ENCODE results near the gene SHPK. TPM values are rescaled to one million over a fixed set of nuclear protein-coding genes. Genes with fewer than 3 reads are reported as not detected.

SHPK gene
- total RNA-seq, 1 donor from 2014 or later, result 14.1 TPM

DNA sequence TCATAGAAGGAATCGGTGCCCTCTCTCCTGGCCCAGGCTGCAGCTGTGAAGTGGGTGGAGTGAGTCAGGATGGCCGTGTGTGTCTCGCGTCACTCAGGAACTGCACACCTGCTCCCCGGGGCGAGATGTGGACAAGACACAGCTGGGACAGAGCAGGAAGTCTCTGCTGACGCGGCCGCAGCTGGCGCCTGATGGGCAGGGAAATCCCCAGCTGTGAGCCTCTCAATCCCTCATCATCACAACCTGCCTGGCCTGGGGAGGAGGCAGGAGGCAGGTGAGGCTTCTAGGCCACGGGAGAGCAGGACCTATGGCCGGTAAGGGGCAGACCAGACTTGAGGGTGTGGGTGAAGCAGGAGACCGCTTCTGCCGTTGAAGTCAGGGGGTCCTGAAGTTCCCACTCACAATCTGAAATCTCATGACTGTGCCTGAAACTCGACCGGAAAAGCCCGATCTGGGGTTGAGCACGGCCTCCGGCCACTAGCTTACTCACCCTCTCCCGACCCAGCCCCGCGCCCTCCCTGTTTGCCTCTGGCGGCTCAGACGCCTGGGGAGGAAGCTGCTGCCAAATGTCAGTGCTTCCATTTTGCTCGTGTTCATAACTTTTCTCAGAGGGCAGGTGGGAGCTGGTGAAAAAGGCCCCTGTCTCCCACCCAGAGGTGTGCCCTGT, 77.3 kb downstream of the SHPK start:
- Mint-ChIP-seq H3K4me1 (ENCODE audit: unreplicated experiment) (no peaks in the 10 kb centered on the region), H3K27ac (ENCODE audit: unreplicated experiment) (no peak overlapping the region)
- no peak for DNase-seq (ENCODE audit: low spot score)

More for the DNA sequence above, 77.3 kb downstream of the SHPK start:
- Mint-ChIP-seq H3K4me3 (ENCODE audit: unreplicated experiment) (no peak overlapping the region), H3K36me3 (ENCODE audit: low read depth, unreplicated experiment) (no peaks in the 10 kb centered on the region), H3K27me3 (ENCODE audit: unreplicated experiment) (peaks cover 8% of the 10 kb centered on the region), H3K9me3 (ENCODE audit: unreplicated experiment) (no peaks in the 10 kb centered on the region)
- TF ChIP-seq, protein P1, sequence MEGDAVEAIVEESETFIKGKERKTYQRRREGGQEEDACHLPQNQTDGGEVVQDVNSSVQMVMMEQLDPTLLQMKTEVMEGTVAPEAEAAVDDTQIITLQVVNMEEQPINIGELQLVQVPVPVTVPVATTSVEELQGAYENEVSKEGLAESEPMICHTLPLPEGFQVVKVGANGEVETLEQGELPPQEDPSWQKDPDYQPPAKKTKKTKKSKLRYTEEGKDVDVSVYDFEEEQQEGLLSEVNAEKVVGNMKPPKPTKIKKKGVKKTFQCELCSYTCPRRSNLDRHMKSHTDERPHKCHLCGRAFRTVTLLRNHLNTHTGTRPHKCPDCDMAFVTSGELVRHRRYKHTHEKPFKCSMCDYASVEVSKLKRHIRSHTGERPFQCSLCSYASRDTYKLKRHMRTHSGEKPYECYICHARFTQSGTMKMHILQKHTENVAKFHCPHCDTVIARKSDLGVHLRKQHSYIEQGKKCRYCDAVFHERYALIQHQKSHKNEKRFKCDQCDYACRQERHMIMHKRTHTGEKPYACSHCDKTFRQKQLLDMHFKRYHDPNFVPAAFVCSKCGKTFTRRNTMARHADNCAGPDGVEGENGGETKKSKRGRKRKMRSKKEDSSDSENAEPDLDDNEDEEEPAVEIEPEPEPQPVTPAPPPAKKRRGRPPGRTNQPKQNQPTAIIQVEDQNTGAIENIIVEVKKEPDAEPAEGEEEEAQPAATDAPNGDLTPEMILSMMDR (IDR thresholded peaks at IDR 0.05; ENCODE audit: unreplicated experiment), result no peak

Other genes with a start within 250 kb of the SHPK start
- not detected for gene OR3A2, start 249.9 kb downstream of the SHPK start, total RNA-seq (ENCODE audit: unreplicated experiment)
- not detected for gene OR1E1, start 237.8 kb downstream of the SHPK start, total RNA-seq (ENCODE audit: unreplicated experiment)
- gene OR3A3, start 224.9 kb downstream of the SHPK start, total RNA-seq (ENCODE audit: unreplicated experiment), result not detected
- not detected for gene OR1E2, start 202.4 kb downstream of the SHPK start, total RNA-seq (ENCODE audit: unreplicated experiment)
- gene SPATA22, start 164.4 kb downstream of the SHPK start, total RNA-seq (ENCODE audit: unreplicated experiment), result not detected
- not detected for gene ASPA, start 160.3 kb downstream of the SHPK start, total RNA-seq (ENCODE audit: unreplicated experiment)
- not detected for gene TRPV3, start 78.4 kb downstream of the SHPK start, total RNA-seq (ENCODE audit: unreplicated experiment)
- gene TRPV1, start 26.8 kb downstream of the SHPK start, total RNA-seq (ENCODE audit: unreplicated experiment), result 5.5 TPM
- 17.5 TPM for gene CTNS, start 510 bp upstream of the SHPK start, total RNA-seq (ENCODE audit: unreplicated experiment)
- 148 TPM for gene TAX1BP3, start 32.3 kb upstream of the SHPK start, total RNA-seq (ENCODE audit: unreplicated experiment)
- 43.0 TPM for gene EMC6, start 32.6 kb upstream of the SHPK start, total RNA-seq (ENCODE audit: unreplicated experiment)
- 0.36 TPM for gene P2RX5, start 59.9 kb upstream of the SHPK start, total RNA-seq (ENCODE audit: unreplicated experiment)
- gene HASPIN, start 87.7 kb upstream of the SHPK start, total RNA-seq (ENCODE audit: unreplicated experiment), result 5.2 TPM
- 30.0 TPM for gene ITGAE, start 164.9 kb upstream of the SHPK start, total RNA-seq (ENCODE audit: unreplicated experiment)
- gene NCBP3, start 210.0 kb upstream of the SHPK start, total RNA-seq (ENCODE audit: unreplicated experiment), result 84.4 TPM

Data from endothelial cell (in vitro differentiated cells).